ENCODE measurements around the gene PPP1R36. TPM values are rescaled to one million over a fixed set of nuclear protein-coding genes. Genes with fewer than 3 reads are reported as not detected.

Gene PPP1R36
- total and polyA plus RNA-seq, 2 of the 13 experiments (the other 11 are each of a cell fraction or from before 2014, with no cell fraction given) = 0.11 to 0.17 TPM

DNA sequence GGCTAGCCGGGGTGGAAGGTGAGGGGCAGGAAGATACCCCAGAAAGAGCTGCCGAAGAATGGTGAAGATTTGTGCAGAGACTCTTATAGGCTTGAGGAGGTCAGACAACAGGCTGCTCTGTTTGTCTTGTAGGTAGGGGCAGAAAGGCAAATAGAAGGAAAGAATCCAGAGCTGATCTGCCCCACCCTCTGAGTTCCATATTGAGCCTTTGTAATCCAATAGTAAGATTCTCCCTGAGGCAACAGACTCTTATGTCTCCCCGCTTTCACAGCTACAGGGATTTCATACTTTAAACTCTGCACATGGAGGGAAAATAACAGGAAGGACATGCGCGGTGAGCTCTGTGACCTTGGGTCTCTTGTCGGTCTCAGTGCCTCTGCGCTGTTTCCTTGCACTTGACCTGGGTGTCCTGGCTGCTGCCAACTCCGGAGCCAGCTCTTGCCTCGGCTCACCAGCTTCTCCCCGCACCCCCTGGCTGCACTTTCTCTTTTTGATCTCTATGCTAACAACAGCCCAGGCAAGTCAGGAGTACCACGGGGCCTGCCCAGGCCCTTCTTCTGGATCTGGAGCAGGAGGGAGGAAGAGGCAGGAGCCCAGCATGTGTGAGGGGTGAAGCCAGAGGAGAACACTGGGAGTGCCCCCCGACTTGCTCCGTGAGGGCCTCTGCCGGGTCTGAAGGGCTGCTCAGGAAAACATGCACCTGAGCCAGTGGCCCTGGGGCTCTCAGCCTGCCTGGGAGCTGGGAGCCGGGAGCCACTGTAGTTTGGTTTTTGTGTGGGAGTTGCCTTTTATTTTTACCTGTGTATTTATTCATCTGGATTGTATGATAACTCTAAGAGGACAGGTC is 75.8 kb downstream of the PPP1R36 start (continued):
- TF ChIP-seq UBTF (CRISPR knock-in tag; IDR thresholded peaks at IDR 0.05) (no peak), MTA3 (CRISPR knock-in tag; IDR thresholded peaks at IDR 0.05) (no peak), FOXC1 (CRISPR knock-in tag; IDR thresholded peaks at IDR 0.05; ENCODE audit: borderline replicate concordance) (no peak), HNRNPUL1 (IDR thresholded peaks at IDR 0.05; ENCODE audit: low read depth, low read length) (no peak), HNRNPK (IDR thresholded peaks at IDR 0.05; ENCODE audit: low read depth, low read length, poor library complexity, severe bottlenecking) (no peak), TERF1 (CRISPR knock-in tag; IDR thresholded peaks at IDR 0.05) (no peak), TRIM24 (CRISPR knock-in tag; IDR thresholded peaks at IDR 0.05) (no peak), GTF2F1 (IDR thresholded peaks at IDR 0.05; ENCODE audit: low read length) (no peak), HNRNPL (IDR thresholded peaks at IDR 0.05; ENCODE audit: low read depth, low read length) (no peak), ZNF180 (CRISPR knock-in tag; IDR thresholded peaks at IDR 0.05; ENCODE audit: borderline replicate concordance, low read depth) (no peak), ZNF773 (CRISPR knock-in tag; IDR thresholded peaks at IDR 0.05; ENCODE audit: borderline replicate concordance) (no peak), PAXIP1 (CRISPR knock-in tag; conservative IDR thresholded peaks at IDR 0.05) (0 out of 2 replicates have a peak, but pooled peaks have one; percentile 15), YEATS4 (CRISPR knock-in tag; IDR thresholded peaks at IDR 0.05; ENCODE audit: borderline replicate concordance) (no peak), ZNF30 (CRISPR knock-in tag; IDR thresholded peaks at IDR 0.05) (no peak), ZFP62 (CRISPR knock-in tag; IDR thresholded peaks at IDR 0.05) (no peak)
- TF ChIP-seq, protein P1, sequence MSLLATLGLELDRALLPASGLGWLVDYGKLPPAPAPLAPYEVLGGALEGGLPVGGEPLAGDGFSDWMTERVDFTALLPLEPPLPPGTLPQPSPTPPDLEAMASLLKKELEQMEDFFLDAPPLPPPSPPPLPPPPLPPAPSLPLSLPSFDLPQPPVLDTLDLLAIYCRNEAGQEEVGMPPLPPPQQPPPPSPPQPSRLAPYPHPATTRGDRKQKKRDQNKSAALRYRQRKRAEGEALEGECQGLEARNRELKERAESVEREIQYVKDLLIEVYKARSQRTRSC (CRISPR knock-in tag; IDR thresholded peaks at IDR 0.05; ENCODE audit: low read depth) = no peak
- TF ChIP-seq, protein P2, sequence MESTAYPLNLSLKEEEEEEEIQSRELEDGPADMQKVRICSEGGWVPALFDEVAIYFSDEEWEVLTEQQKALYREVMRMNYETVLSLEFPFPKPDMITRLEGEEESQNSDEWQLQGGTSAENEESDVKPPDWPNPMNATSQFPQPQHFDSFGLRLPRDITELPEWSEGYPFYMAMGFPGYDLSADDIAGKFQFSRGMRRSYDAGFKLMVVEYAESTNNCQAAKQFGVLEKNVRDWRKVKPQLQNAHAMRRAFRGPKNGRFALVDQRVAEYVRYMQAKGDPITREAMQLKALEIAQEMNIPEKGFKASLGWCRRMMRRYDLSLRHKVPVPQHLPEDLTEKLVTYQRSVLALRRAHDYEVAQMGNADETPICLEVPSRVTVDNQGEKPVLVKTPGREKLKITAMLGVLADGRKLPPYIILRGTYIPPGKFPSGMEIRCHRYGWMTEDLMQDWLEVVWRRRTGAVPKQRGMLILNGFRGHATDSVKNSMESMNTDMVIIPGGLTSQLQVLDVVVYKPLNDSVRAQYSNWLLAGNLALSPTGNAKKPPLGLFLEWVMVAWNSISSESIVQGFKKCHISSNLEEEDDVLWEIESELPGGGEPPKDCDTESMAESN (CRISPR knock-in tag; conservative IDR thresholded peaks at IDR 0.05) = no peak

Data from HepG2 (cell line).